ENCODE measurements around the gene MID1. TPM values are rescaled to one million over a fixed set of nuclear protein-coding genes. Genes with fewer than 3 reads are reported as not detected.

Gene MID1
- total and polyA plus RNA-seq, 9 of the 15 experiments (the other 6 are each of a cell fraction or from before 2014, with no cell fraction given), result 0.07 to 0.54 (median 0.33) TPM

GRCh38 chrX:10667143-10667542 lies 46.8 kb upstream of the MID1 start:
- FAIRE-seq (no peak), DNase-seq (ENCODE audit: extremely low read depth in 1 of 4, low spot score in 3 of 4) (no peak), ATAC-seq (no peak)
- no peak for TF ChIP-seq KLF6 (CRISPR knock-in tag; IDR thresholded peaks at IDR 0.05; ENCODE audit: borderline replicate concordance)
- TF ChIP-seq MXI1 (IDR thresholded peaks at IDR 0.05; ENCODE audit: low read depth, low read length), result no peak
- no peak for TF ChIP-seq IRF2 (CRISPR knock-in tag; IDR thresholded peaks at IDR 0.05)
- no peak for TF ChIP-seq KAT7 (CRISPR knock-in tag; IDR thresholded peaks at IDR 0.05; ENCODE audit: borderline replicate concordance)
- no peak for TF ChIP-seq BCOR (IDR thresholded peaks at IDR 0.05)
- no peak for TF ChIP-seq BRF2 (IDR thresholded peaks at IDR 0.05; ENCODE audit: borderline replicate concordance, insufficient read depth, insufficient read length)
- no peak for TF ChIP-seq ZNF766 (CRISPR knock-in tag; conservative IDR thresholded peaks at IDR 0.05)
- TF ChIP-seq ZNF583 (CRISPR knock-in tag; IDR thresholded peaks at IDR 0.05), result no peak
- no peak for TF ChIP-seq MCM2 (IDR thresholded peaks at IDR 0.05; ENCODE audit: low read depth)
- TF ChIP-seq KAT2B (IDR thresholded peaks at IDR 0.05; ENCODE audit: low read depth, low read length), result no peak
- TF ChIP-seq TEAD4 (IDR thresholded peaks at IDR 0.05; ENCODE audit: low read length), result no peak
- no peak for TF ChIP-seq TEAD4 (CRISPR knock-in tag; IDR thresholded peaks at IDR 0.05; ENCODE audit: borderline replicate concordance)
- no peak for TF ChIP-seq EWSR1 (IDR thresholded peaks at IDR 0.05; ENCODE audit: borderline replicate concordance, low read depth, partially characterized antibody)
- no peak for TF ChIP-seq FOS (IDR thresholded peaks at IDR 0.05; ENCODE audit: extremely low read depth, insufficient read length)
- TF ChIP-seq POLR2A (conservative IDR thresholded peaks at IDR 0.05), result no peak
- TF ChIP-seq MECOM (CRISPR knock-in tag; IDR thresholded peaks at IDR 0.05), result no peak
- TF ChIP-seq PHF21A (IDR thresholded peaks at IDR 0.05; ENCODE audit: borderline replicate concordance, low read depth), result no peak
- TF ChIP-seq GATA2 (CRISPR knock-in tag; IDR thresholded peaks at IDR 0.05), result no peak
- TF ChIP-seq CBX3 (IDR thresholded peaks at IDR 0.05; ENCODE audit: borderline replicate concordance in 1 of 2, low read length in 2 of 2), result no peak
- TF ChIP-seq HNRNPLL (IDR thresholded peaks at IDR 0.05; ENCODE audit: low read depth, low read length, poor library complexity, severe bottlenecking), result no peak
- no peaks in the 10 kb centered on the region for H3K4me1 ChIP-seq (replicated peaks in 1 of 2; ENCODE audit: control insufficient read depth in 2 of 2, insufficient read depth in 2 of 2, low read length in 2 of 2)
- no peak overlapping the region for H3K27ac ChIP-seq (ENCODE audit: extremely low read depth, low read depth, low read length)
- H3K79me2 ChIP-seq (ENCODE audit: control insufficient read depth, insufficient read depth, low read length), result no peaks in the 10 kb centered on the region
- no peaks in the 10 kb centered on the region for H4K20me1 ChIP-seq (replicated peaks; ENCODE audit: control insufficient read depth, insufficient read depth, low read length)
- no peak overlapping the region for H2AFZ ChIP-seq (ENCODE audit: low read depth, low read length)
- POLR2A ChIA-PET, result no interaction called here
- no peak overlapping the region for H3K4me2 ChIP-seq (ENCODE audit: insufficient read depth, low read length)
- no peak overlapping the region for H3K9ac ChIP-seq (ENCODE audit: insufficient read depth in 1 of 2, low read depth in 2 of 2, low read length in 2 of 2)
- no peaks in the 10 kb centered on the region for H3K9me1 ChIP-seq (ENCODE audit: control insufficient read depth, insufficient read depth, low read length)
- H3K27me3 ChIP-seq (ENCODE audit: control insufficient read depth in 2 of 2, insufficient read depth in 2 of 2, low read length in 2 of 2), result no peaks in the 10 kb centered on the region
- H3K36me3 ChIP-seq (ENCODE audit: control insufficient read depth, insufficient read depth, low read length), result no peaks in the 10 kb centered on the region
- in situ Hi-C loops (cut with MboI) (no loop called here), intact Hi-C loops (cut with micrococcal nuclease) (no loop called here)
- 0% methylated on average over 1 of the region's 1 CpG for WGBS (ENCODE audit: insufficient coverage, low coverage, missing lambda C conversion rate)
- no peaks in the 10 kb centered on the region for H3K9me3 ChIP-seq (replicated peaks; ENCODE audit: control insufficient read depth, insufficient read depth, low read depth, low read length)
- CTCF ChIA-PET (ENCODE audit: low intra/inter-chr PET ratio), result no interaction called here
- BruUV-seq (replicated peaks), result no TSS peak
- H3K4me3 ChIP-seq, result no peak overlapping the region
